HG02588 (cell line): ENCODE data around the gene SGIP1.

Source experiments
- ATAC-seq: cut with Tn5 transposase; IDR thresholded peaks from one replicate; pipeline ENCODE4 v1.9.1; 2021; ENCODE audit warnings: mild to moderate bottlenecking, moderate library complexity; ENCODE audit not compliant: unreplicated experiment

SGIP1 gene

DNA sequence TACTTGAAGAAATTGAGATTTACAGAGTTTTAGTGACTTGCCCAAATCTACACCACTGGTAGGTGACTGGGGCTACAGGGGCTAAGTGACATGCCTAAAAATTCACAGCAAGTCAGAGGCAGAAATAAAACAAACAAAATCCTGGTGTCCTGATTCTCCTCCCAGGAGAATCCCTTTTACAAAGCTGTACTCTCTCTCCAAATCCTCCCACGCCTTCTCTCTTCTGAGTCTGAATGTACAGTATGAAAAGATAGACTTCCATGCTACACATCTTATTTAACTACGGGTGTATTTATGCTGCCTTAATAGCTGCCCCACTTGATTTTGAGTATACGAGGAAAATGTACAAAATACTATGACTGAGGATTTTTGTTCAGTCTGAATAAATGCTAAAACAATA, 65.4 kb downstream of the SGIP1 start:
- ATAC-seq: no peak

DNA sequence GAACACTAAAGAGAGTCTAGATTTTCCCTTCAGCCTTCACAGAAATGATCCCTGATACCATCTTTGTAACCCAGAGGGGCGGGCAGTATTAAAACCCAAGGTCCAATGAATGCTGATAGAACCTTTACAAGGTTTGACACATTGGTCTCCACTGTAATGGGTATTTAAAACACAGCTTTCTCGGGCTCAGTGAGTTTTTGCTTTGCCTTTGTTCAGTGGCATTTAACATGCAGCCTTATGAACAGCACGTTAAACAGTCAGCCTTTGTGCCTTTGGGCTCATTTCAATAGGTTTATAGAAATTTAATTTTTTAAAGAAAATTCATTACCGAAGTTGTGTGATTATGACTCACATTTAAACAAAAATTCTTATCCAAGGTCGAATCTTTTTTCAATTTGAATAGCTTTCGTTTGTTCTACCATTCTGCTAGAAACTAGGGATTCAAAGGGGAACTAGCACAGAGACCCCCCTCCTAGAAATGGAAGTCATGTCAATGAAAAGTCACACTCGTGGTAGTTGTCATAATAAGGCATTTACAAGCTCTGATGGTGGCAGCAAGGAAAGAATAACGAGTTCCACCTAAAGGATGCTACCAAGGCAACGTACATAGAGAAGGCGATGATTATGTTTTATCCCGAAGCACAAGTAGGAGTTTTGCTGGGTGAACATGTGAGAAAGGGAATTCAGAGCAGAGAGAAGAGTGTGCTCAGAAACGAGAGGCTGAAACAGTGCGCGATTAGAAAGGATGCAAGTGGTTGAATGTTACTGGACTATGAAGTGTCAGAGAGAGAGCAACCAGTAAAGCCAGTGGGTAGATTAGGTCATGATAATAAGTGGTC, 66.2 kb downstream of the SGIP1 start:
- no peak for ATAC-seq

- no peak for ATAC-seq
Measured at GRCh38 chr1:66605419-66605997, 71.6 kb downstream of the SGIP1 start.

DNA sequence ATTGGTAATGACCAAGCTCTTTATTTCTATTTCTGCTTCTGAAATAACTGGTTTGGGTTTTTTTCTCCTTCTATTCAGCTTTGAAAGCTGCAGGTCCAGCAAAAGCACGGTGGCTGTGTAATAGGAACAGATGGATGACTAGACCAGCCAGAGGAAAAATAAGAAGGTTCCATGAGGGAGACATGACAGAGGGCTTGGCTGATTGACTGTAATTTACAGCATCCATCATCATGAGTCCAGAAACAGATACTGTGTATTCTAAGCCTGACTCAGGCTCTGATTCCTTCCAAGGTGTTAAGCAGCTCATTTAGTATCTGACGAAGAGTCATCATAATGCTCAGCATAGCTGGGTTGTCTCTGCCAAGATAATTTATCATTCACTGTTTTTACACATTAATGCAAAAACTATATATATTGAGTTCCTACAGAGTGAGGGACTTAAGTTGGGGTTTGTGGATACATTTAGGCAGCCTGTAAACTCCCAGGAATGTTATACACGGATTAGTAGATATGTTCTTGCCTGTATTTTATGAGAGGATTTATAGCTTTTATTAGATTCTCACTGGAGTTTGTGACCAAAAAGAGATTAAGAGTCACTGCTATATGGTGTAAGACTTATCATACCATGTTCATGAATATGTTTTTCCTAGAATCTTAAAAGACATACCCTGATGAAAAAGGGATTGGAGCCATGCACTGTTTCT, 72.6 kb downstream of the SGIP1 start:
- ATAC-seq: no peak

DNA sequence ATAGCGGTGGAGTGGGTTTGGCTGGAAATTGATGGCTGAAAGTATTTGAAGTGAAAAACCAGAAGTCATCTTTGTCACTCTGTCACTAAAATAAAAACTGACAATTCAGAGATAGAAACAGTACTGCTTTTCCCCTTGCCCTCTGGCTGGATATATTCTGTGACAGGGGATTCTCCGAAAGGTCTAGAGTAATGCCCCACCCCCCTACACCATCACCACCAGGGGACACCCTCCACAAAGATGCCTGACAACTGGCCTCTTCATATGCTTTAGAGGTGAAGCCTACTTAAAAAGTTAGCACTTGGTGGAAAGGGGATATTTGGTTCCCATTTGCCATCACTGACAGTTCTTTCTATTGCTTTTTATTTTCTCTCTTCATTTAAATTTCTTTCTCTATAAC, 73.5 kb downstream of the SGIP1 start:
- no peak for ATAC-seq

DNA sequence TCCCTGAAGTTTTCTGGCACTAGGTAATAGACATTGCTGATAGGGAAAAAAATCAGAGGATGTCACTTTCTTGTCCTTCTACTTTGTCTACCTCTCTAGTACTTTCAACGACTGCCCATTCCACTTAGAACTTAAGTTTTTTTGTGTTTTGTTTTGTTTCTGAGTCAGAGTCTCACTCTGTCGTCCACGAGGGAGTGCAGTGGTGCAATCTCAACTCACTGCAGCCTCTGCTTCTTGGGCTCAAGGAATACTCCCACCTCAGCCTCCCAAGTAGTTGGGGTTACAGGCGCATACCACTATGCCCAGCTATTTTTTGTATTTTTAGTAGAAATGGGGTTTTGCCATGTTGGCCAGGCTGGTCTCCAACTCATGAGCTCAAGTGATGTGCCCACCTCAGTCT, 79.2 kb downstream of the SGIP1 start:
- no peak for ATAC-seq

DNA sequence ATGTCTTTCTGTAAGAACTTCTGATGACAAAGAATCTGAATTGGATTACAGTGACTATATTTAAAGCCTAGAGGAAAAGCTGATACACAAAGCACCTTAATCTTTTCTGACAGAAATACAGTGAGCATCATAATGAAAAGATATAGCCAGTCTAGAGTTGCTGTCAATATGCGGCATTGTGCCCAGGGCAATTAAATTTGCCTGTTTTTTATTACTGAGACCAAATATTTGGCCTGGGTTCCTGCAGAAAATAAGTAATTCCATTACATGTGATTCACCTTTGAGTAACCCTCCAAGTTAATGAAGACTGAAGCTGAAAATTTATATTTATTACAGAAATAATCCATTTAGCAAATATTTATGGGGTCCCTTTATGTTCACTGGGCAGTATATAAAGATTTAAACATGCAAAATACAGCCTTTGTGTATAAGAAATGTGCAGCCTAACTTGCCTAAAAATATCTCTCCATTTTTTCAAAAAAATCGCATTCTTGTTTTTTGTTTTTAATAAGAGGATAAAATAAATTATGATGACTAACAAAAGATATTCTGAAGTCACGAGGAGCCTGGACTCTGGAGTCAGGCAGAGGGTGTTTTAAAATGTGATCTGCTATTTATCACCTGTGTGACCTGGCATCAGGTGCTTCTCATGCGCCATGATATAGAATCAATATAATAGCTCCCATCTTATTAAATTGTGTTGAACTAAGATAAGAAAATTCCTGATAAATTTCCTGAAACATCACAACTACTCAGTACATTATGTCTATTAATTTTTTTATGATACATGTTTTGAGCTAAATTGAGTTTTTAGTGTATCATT, 83.6 kb downstream of the SGIP1 start:
- no peak for ATAC-seq

GRCh38 chr1:66618390-66618789, 84.4 kb downstream of the SGIP1 start:
- no peak for ATAC-seq

DNA sequence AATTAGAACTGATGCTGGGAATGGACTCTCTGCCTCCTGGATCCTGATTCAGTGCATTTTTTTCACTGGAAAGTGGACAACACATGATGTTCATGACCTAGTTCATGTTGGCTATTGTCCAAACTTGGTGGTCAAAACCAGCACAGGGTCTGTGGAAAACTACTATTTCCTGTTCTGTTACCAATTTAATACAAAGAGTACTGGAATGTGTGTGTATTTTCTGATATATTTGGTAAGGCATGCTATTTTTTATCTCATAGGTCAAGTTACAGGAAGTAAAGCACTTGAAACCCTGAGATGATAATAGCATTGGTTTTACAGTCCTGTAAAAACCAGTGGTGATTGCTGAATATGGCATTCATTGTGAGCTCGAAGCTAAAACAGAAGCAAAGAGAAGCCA, 89.9 kb downstream of the SGIP1 start:
- no peak for ATAC-seq

GRCh38 chr1:66624412-66625060, 90.6 kb downstream of the SGIP1 start:
- no peak for ATAC-seq

- ATAC-seq: no peak
Measured at GRCh38 chr1:66626261-66626660, 92.3 kb downstream of the SGIP1 start.

DNA sequence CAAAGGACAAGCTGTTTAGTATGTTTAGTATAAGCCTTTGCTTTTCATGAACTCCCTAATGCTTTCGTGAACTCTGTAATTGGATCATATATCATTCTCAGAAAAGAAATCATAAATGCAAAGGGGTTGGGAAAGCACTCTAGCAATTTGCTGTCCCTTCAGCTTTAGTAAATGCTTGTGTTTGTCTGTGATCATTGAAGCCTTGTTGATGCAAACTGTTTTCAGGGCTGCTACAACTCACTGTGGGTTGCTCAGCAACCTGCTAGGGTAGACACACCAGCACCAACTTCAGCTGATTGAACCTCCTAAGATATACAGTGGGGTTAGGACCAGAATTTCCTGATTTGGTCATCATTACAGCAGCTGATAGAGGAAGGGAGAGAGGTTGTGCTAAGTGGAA, 95.0 kb downstream of the SGIP1 start:
- ATAC-seq: no peak

GRCh38 chr1:66633159-66633558, 99.2 kb downstream of the SGIP1 start:
- no peak for ATAC-seq

DNA sequence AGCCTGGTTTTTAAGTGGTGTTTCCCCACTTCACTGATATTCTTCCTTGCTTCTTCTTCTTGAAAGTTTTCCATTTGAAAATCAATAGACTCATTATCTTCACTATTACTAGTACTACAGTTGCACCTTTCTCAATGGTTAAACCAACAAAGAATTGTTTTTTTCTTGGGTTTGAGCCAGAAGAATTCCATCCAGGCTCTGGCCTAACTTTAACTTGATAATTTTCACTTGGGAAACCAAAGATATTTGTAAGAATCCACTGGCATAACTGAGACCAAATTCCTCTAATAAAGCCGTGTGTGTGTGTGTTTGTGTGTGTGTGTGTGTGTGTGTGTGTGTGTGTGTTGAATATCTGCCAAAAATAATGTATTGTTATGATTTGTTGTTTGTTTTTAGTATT, 103.2 kb downstream of the SGIP1 start:
- ATAC-seq: no peak

- ATAC-seq: no peak
Measured at GRCh38 chr1:66641891-66642473, 108.0 kb downstream of the SGIP1 start.

GRCh38 chr1:66642992-66643391, 109.0 kb downstream of the SGIP1 start:
- ATAC-seq: no peak

DNA sequence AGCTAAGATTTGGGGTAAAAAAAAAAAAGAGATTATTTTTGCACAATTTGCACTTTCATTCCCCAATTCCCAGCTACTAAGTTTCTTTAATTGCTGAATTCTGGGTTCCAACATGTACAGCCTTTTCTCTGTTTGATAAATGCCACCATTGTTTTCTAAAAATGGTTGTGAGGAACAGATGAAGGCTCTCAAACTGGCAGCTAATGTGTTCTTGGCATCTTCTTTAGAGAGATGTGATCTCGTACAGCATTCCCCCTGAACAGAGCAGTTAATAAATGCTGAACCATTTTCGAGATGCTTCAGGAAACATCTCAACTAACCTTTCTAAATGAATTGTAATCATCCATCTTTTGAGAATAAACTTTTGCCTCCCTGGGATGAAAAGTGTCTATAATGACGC, 110.4 kb downstream of the SGIP1 start:
- no peak for ATAC-seq

DNA sequence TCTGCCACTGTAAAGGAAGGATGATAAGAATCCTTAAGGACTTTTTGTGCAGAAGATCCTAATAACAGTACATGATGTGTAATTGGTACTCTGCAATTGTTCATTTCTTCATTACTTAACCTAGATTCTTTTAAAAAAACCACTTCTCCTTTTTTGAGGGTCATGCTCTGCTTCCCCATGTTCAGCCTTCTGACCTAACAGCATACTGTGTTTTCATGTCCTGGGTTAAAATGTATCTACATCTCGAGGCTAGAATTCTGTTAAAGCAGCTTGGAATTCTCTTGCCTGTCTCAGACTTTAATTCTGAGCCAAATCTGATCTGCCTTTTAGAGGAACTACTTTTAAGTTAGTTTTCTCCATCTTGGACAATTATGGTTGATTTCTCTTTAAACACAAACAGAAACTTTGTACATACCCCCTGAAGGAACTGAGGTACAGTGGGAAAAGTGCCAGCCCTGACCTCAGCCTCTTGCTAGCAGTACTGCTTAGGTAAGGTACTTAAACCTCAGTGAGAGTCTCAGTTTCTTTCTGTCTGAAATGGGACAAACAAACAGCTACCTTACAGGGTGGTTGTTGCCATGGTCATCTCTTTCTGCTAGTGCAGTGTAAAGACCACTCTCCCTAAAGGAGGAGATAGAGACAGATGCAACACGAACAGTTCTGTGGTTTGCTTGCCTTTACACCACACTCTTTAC, 115.1 kb downstream of the SGIP1 start:
- ATAC-seq: peak; percentile 79

DNA sequence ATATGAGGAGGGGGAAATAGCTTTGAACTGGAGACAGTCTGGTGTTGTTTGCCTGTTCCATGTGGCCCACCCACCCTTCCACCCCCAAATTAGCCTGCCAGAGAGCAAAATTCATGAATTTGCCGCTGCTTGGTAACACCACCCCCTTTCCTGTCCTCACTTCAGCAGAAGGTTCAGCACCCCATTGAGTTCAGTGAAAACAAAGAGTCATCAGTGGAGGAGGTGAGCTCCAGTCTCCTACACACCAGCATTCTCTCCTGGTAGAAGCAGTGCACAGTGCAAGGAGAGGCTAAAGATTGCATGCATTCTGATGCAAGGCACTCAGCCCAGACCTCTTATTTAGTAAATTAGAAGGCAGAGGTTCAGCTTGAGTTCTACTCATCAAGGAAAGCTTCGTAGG, 118.6 kb downstream of the SGIP1 start:
- no peak for ATAC-seq

DNA sequence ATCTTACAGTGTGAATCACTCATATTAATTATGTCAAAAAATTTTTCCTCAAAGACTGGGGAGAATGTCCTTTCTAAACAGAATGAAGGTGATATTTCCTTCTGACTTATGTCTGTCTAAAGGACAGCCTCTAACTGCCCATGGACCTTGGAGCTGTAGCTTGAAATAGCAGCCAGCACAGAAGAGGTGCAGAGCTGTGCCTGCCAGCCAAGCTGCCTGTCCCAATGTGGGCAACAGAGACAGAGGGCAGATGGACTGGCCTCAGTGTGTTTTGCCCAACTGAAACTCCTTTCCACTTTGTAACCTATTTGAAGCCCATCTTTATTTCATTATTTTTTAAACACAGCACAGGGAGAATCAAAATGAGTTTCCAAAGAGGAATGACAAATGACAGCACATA, 120.7 kb downstream of the SGIP1 start:
- ATAC-seq: no peak
